ENCODE data around the gene RTP5.

DNA sequence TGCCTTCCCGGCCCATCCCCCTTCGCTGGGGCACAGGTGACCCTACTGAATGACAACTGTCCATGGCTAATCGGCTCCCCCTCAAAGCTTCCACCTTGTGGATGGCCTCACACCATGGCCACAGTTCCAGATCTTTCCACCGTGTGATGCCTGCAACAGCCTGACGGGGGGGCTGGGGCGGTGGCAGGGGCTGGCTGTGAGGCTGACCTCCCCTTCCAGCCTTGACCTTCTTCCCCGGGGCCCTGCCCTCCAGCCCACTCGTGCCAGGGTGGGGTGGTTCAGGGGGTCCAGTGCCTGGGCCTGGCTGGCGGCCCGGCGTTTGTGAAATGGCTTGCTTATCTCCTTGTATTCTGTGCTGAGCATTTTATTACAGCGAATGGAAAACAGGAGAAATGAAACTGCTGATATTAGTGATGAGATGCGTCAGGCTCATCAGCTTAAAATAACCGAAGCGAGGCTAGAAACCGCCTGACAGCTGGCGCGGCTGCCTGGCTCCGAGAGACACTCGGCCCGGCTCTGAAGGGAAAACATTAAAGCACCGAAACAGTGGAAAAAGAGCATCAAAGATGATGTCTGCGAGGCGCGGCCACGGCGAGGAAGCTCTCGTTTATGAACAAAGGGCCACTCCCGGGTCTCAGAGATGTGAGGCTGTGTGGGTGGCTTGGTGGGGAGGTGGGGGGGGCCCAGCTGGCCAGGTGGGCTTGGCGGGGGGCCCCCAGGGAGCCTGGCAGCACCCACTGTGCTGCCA lies 9.9 kb upstream of the RTP5 start:
- TF ChIP-seq ELF1 (IDR thresholded peaks at IDR 0.05) = no peak
- TF ChIP-seq, protein P1, sequence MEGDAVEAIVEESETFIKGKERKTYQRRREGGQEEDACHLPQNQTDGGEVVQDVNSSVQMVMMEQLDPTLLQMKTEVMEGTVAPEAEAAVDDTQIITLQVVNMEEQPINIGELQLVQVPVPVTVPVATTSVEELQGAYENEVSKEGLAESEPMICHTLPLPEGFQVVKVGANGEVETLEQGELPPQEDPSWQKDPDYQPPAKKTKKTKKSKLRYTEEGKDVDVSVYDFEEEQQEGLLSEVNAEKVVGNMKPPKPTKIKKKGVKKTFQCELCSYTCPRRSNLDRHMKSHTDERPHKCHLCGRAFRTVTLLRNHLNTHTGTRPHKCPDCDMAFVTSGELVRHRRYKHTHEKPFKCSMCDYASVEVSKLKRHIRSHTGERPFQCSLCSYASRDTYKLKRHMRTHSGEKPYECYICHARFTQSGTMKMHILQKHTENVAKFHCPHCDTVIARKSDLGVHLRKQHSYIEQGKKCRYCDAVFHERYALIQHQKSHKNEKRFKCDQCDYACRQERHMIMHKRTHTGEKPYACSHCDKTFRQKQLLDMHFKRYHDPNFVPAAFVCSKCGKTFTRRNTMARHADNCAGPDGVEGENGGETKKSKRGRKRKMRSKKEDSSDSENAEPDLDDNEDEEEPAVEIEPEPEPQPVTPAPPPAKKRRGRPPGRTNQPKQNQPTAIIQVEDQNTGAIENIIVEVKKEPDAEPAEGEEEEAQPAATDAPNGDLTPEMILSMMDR (IDR thresholded peaks at IDR 0.05) = no peak
- no peak for TF ChIP-seq MEF2A (IDR thresholded peaks at IDR 0.05; ENCODE audit: borderline replicate concordance, low read depth)
- TF ChIP-seq POLR2AphosphoS5 (IDR thresholded peaks at IDR 0.05; ENCODE audit: low read depth, low read length) = no peak
- TF ChIP-seq EZH2phosphoT487 (IDR thresholded peaks at IDR 0.05; ENCODE audit: borderline replicate concordance, low read depth) = no peak
- TF ChIP-seq, protein P2, sequence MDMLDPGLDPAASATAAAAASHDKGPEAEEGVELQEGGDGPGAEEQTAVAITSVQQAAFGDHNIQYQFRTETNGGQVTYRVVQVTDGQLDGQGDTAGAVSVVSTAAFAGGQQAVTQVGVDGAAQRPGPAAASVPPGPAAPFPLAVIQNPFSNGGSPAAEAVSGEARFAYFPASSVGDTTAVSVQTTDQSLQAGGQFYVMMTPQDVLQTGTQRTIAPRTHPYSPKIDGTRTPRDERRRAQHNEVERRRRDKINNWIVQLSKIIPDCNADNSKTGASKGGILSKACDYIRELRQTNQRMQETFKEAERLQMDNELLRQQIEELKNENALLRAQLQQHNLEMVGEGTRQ (IDR thresholded peaks at IDR 0.05; ENCODE audit: borderline replicate concordance, low read depth, low read length) = no peak
- TF ChIP-seq YY1 (IDR thresholded peaks at IDR 0.05; ENCODE audit: low read depth) = no peak
- no peak for TF ChIP-seq EP300 (IDR thresholded peaks at IDR 0.05; ENCODE audit: borderline replicate concordance in 1 of 2, low read depth in 1 of 2, low read length in 1 of 2)
- TF ChIP-seq GABPA (IDR thresholded peaks at IDR 0.05; ENCODE audit: low read depth) = no peak
- TF ChIP-seq RAD21 (IDR thresholded peaks at IDR 0.05; ENCODE audit: low read length) = no peak
